Measurements from ENCODE around the gene CSTB. TPM values are rescaled to one million over a fixed set of nuclear protein-coding genes. Genes with fewer than 3 reads are reported as not detected.

CSTB gene
- total and polyA plus RNA-seq, 2 donors (not counting 3 experiments of a cell fraction or from before 2014, with no cell fraction given): 65.8 to 83.7 TPM

DNA sequence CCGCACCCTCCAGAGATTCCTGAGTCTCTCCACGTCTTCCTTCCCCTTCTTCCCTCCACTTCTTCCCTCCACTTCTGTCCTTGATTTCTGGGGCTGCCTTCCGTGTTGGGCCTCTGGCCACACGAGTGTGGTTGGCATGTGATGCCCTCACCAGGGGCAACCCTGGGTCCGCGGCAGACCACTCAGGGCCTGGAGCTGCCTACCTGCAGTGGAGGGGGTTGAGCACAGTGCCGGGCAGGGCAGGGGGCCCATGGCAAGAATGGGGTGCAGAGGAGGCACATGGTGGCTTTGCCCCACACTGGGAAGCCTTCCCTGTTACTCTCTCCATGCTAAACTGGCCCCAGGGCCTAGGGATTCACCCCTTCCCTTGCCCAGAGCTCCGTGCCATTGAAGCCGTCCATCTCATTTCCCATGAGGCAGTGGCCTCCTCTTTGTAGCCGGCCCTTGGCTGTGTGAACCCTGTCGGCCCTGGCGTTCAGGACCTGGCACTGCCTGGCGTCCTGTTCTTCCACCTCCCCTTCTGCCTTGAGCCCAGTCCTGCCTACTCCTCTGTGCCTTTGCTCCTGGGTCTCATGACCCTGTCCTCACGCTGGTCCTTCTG is 26.7 kb upstream of the CSTB start:
- Histone ChIP-seq H2AFZ (ENCODE audit: low read depth, low read length) (no peak overlapping the region), H3K27me3 (ENCODE audit: control insufficient read depth in 2 of 2, insufficient read depth in 2 of 2, low read length in 2 of 2) (no peaks in the 10 kb centered on the region), H3K4me1 (ENCODE audit: control insufficient read depth, extremely low read depth, insufficient read depth, low read length) (no peaks in the 10 kb centered on the region), H3K79me2 (ENCODE audit: control insufficient read depth, insufficient read depth, low read length) (no peaks in the 10 kb centered on the region), H3K36me3 (ENCODE audit: control insufficient read depth in 2 of 2, extremely low read depth in 1 of 2, insufficient read depth in 2 of 2, low read length in 2 of 2) (peaks cover 2 to 48% of the 10 kb centered on the region in 2 experiments), H3K27ac (ENCODE audit: insufficient read depth, low read depth, low read length) (no peak overlapping the region), H3K9ac (replicated peaks; ENCODE audit: extremely low read depth, insufficient read depth, low read length) (no peak overlapping the region), H3K9me3 (replicated peaks; ENCODE audit: control insufficient read depth, insufficient read depth, low read length) (no peaks in the 10 kb centered on the region), H3K4me3 (replicated peaks in 1 of 3; ENCODE audit: insufficient read depth in 1 of 3, low read depth in 1 of 3, low read length in 3 of 3) (no peak overlapping the region), H3K9me1 (replicated peaks; ENCODE audit: control insufficient read depth, extremely low read depth, insufficient read depth, low read length) (no peaks in the 10 kb centered on the region), H4K20me1 (replicated peaks; ENCODE audit: control insufficient read depth, extremely low read depth, insufficient read depth, low read length) (no peaks in the 10 kb centered on the region), H3K4me2 (ENCODE audit: insufficient read depth, low read length) (no peak overlapping the region)
- no TSS peak for BruUV-seq (replicated peaks)
- no peak for DNase-seq (ENCODE audit: low read depth, low spot score)
- TF ChIP-seq CTCF (IDR thresholded peaks at IDR 0.05; ENCODE audit: extremely low read depth in 1 of 2, insufficient read depth in 1 of 2, low read depth in 1 of 2, low read length in 2 of 2): no peak
- no peak for TF ChIP-seq EZH2 (IDR thresholded peaks at IDR 0.05; ENCODE audit: borderline replicate concordance, low read depth, low read length, severe bottlenecking)
- no peak for TF ChIP-seq POLR2A (IDR thresholded peaks at IDR 0.05; ENCODE audit: low read depth, low read length)
- no peak for TF ChIP-seq FOS (IDR thresholded peaks at IDR 0.05; ENCODE audit: borderline replicate concordance, insufficient read depth, low read length)
- no peak for TF ChIP-seq GATA2 (IDR thresholded peaks at IDR 0.05; ENCODE audit: insufficient read depth, insufficient read length, low read depth, low read length)
- TF ChIP-seq POLR2AphosphoS5 (IDR thresholded peaks at IDR 0.05; ENCODE audit: insufficient read depth, low read depth, low read length): no peak
- no peak for TF ChIP-seq MAX (IDR thresholded peaks at IDR 0.05; ENCODE audit: insufficient read depth, insufficient read length)
- TF ChIP-seq JUN (IDR thresholded peaks at IDR 0.05; ENCODE audit: borderline replicate concordance, insufficient read depth, insufficient read length, low read depth): no peak
- no peak for TF ChIP-seq MYC (IDR thresholded peaks at IDR 0.05; ENCODE audit: low read depth, low read length)
- intact Hi-C loops (cut with micrococcal nuclease): no loop called here
- FAIRE-seq: no peak
- CTCF ChIA-PET: no interaction called here
- dilution Hi-C loops (cut with MboI; ENCODE audit: extremely low pct_ligation_motif_present, low sequenced_read_pairs): no loop called here
- POLR2A ChIA-PET: no interaction called here
